SKM-1 (cell line): ENCODE measurements around the gene ZNF573.

ENCODE experiments used
- DNase-seq: peaks from one replicate; lab custom pipeline; 2025; ENCODE audit not compliant: unreplicated experiment; lab: John Stamatoyannopoulos, UW

Gene ZNF573

GRCh38 chr19:37695144-37695899, 84.1 kb downstream of the ZNF573 start:
- no peak for DNase-seq

GRCh38 chr19:37692956-37693620, 86.3 kb downstream of the ZNF573 start:
- no peak for DNase-seq

GRCh38 chr19:37691881-37692504, 87.4 kb downstream of the ZNF573 start:
- peak; percentile 34 for DNase-seq
